Measurements from ENCODE around the gene LPP. TPM values are rescaled to one million over a fixed set of nuclear protein-coding genes. Genes with fewer than 3 reads are reported as not detected.

Gene LPP
- polyA plus RNA-seq, 3 donors, result 14.1 to 23.2 (median 15.3) TPM

GRCh38 chr3:188342991-188343732 lies 189.2 kb downstream of the LPP start:
- WGBS (ENCODE audit: insufficient coverage), result no CpG with 5 or more reads among the region's 9 CpGs
- peaks cover 0 to 5% of the 10 kb centered on the region in 2 donors for H3K36me3 ChIP-seq (replicated peaks in 1 of 2; ENCODE audit: control insufficient read depth in 1 of 2, insufficient read depth in 2 of 2, low read length in 2 of 2)
- no peaks in the 10 kb centered on the region for H3K27me3 ChIP-seq (ENCODE audit: control insufficient read depth in 2 of 2, insufficient read depth in 2 of 2, low read length in 2 of 2)
- no peak for TF ChIP-seq CTCF (IDR thresholded peaks at IDR 0.05)
- no peak overlapping the region for H3K4me3 Mint-ChIP-seq
- no peak overlapping the region for H3K27ac ChIP-seq (ENCODE audit: low read depth in 1 of 2, low read length in 2 of 2)
- peaks cover 12% of the 10 kb centered on the region in 2 donors for H3K36me3 Mint-ChIP-seq
- peaks cover 29% of the 10 kb centered on the region for H3K4me1 Mint-ChIP-seq
- no peak overlapping the region for H3K27ac Mint-ChIP-seq
- no peaks in the 10 kb centered on the region for H4K20me1 ChIP-seq (ENCODE audit: insufficient read depth, low read length)
- no peak overlapping the region for H2AFZ ChIP-seq (ENCODE audit: insufficient read depth, low read depth, low read length, poor library complexity, severe bottlenecking)
- no peaks in the 10 kb centered on the region for H3K79me2 ChIP-seq (ENCODE audit: insufficient read depth, low read length)
- H3K4me1 ChIP-seq (ENCODE audit: control insufficient read depth in 1 of 2, insufficient read depth in 2 of 2, low read length in 2 of 2), result peaks cover 3 to 5% of the 10 kb centered on the region in 2 donors
- H3K9me3 ChIP-seq (replicated peaks in 1 of 2; ENCODE audit: control insufficient read depth in 1 of 2, insufficient read depth in 1 of 2, low read length in 2 of 2), result no peaks in the 10 kb centered on the region
- intact Hi-C loops (cut with micrococcal nuclease), result no loop called here
- no peak overlapping the region for H3K4me3 ChIP-seq (replicated peaks in 1 of 3; ENCODE audit: low read depth in 2 of 3, low read length in 3 of 3)
- peaks cover 0 to 2% (median 0%) of the 10 kb centered on the region in 7 donors for H3K9me3 Mint-ChIP-seq
- no peak for DNase-seq
- H3K4me2 ChIP-seq (replicated peaks; ENCODE audit: extremely low read depth, low read length, poor library complexity, severe bottlenecking), result no peak overlapping the region
- H3K27me3 Mint-ChIP-seq (ENCODE audit: low read depth in 3 of 3), result no peaks in the 10 kb centered on the region
- no peak overlapping the region for H3K9ac ChIP-seq (ENCODE audit: insufficient read depth, low read length, poor library complexity, severe bottlenecking)

- TF ChIP-seq CTCF (IDR thresholded peaks at IDR 0.05), result no peak
- intact Hi-C loops (cut with micrococcal nuclease), result no loop called here
- Histone ChIP-seq H3K27ac (ENCODE audit: low read depth in 1 of 2, low read length in 2 of 2) (no peak overlapping the region), H3K9me3 (replicated peaks in 1 of 2; ENCODE audit: control insufficient read depth in 1 of 2, insufficient read depth in 1 of 2, low read length in 2 of 2) (no peaks in the 10 kb centered on the region), H3K36me3 (replicated peaks in 1 of 2; ENCODE audit: control insufficient read depth in 1 of 2, insufficient read depth in 2 of 2, low read length in 2 of 2) (peaks cover 0 to 5% of the 10 kb centered on the region in 2 donors), H3K9ac (ENCODE audit: insufficient read depth, low read length, poor library complexity, severe bottlenecking) (no peak overlapping the region), H3K27me3 (ENCODE audit: control insufficient read depth in 2 of 2, insufficient read depth in 2 of 2, low read length in 2 of 2) (no peaks in the 10 kb centered on the region), H4K20me1 (ENCODE audit: insufficient read depth, low read length) (no peaks in the 10 kb centered on the region), H3K4me3 (replicated peaks in 1 of 3; ENCODE audit: low read depth in 2 of 3, low read length in 3 of 3) (no peak overlapping the region), H3K4me2 (replicated peaks; ENCODE audit: extremely low read depth, low read length, poor library complexity, severe bottlenecking) (no peak overlapping the region), H2AFZ (ENCODE audit: insufficient read depth, low read depth, low read length, poor library complexity, severe bottlenecking) (no peak overlapping the region), H3K79me2 (ENCODE audit: insufficient read depth, low read length) (no peaks in the 10 kb centered on the region), H3K4me1 (ENCODE audit: control insufficient read depth in 1 of 2, insufficient read depth in 2 of 2, low read length in 2 of 2) (peaks cover 11 to 12% of the 10 kb centered on the region in 2 donors)
- DNase-seq, result no peak
- no peak overlapping the region for H3K27ac Mint-ChIP-seq
- peaks cover 11 to 12% of the 10 kb centered on the region in 2 donors for H3K36me3 Mint-ChIP-seq
- H3K27me3 Mint-ChIP-seq (ENCODE audit: low read depth in 3 of 3), result no peaks in the 10 kb centered on the region
- WGBS (ENCODE audit: insufficient coverage), result 93% methylated on average over 2 of the region's 5 CpGs
- H3K4me1 Mint-ChIP-seq, result peaks cover 35% of the 10 kb centered on the region
- H3K4me3 Mint-ChIP-seq, result no peak overlapping the region
- H3K9me3 Mint-ChIP-seq, result peaks cover 0 to 2% (median 0%) of the 10 kb centered on the region in 7 donors
Measured at GRCh38 chr3:188343894-188344293, 189.9 kb downstream of the LPP start.

All from CD14-positive monocyte (primary cell).